Gastrocnemius medialis (tissue), 4 donors: ENCODE data around the gene DKC1.

Experiments
- POLR2A ChIP-seq, 2 donors: fragments of 450-650 bp; IDR thresholded peaks; one replicate each; pipeline ENCODE4 v1.6.1; 2017; ENCODE audit warnings: antibody characterized with exemption in 2 of 2, mild to moderate bottlenecking in 2 of 2, moderate library complexity in 2 of 2
- TF ChIP-seq, protein P1 (sequence below), 5 experiments: fragments of 450-650 bp in 3 of 5; fragments of 200-600 bp in 2 of 5; sonication (generic) in 2 of 5; IDR thresholded peaks in 4 of 5; conservative IDR thresholded peaks in 1 of 5; 1 replicate in 4 of 5; 2 replicates in 1 of 5; pipeline ENCODE4 v1.5.1; 2016 to 2019; ENCODE audit warnings: antibody characterized with exemption in 5 of 5, mild to moderate bottlenecking in 3 of 5, moderate library complexity in 3 of 5

- TF ChIP-seq, protein P1, sequence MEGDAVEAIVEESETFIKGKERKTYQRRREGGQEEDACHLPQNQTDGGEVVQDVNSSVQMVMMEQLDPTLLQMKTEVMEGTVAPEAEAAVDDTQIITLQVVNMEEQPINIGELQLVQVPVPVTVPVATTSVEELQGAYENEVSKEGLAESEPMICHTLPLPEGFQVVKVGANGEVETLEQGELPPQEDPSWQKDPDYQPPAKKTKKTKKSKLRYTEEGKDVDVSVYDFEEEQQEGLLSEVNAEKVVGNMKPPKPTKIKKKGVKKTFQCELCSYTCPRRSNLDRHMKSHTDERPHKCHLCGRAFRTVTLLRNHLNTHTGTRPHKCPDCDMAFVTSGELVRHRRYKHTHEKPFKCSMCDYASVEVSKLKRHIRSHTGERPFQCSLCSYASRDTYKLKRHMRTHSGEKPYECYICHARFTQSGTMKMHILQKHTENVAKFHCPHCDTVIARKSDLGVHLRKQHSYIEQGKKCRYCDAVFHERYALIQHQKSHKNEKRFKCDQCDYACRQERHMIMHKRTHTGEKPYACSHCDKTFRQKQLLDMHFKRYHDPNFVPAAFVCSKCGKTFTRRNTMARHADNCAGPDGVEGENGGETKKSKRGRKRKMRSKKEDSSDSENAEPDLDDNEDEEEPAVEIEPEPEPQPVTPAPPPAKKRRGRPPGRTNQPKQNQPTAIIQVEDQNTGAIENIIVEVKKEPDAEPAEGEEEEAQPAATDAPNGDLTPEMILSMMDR (IDR thresholded peaks at IDR 0.05 in 4 of 5, conservative IDR thresholded peaks at IDR 0.05 in 1 of 5), result no peak
- no peak for TF ChIP-seq POLR2A (IDR thresholded peaks at IDR 0.05)
Measured at GRCh38 chrX:154732421-154733065, 30.1 kb upstream of the DKC1 start.
